NAMALWA (cell line): Measurements from ENCODE around the gene NAXD.
A peak's percentile ranks its signal among the peaks of the same experiment; 100 is the strongest.
"Not testable (repeated sequence)": the region's sequence is repeated elsewhere in the genome, so short reads cannot be mapped to it uniquely, and the experiment has no call there.

ENCODE experiments used
- DNase-seq: peaks from one replicate; pipeline ENCODE4 v3.0.0-alpha.2; 2015; ENCODE audit warnings: low spot score

NAXD gene

DNA sequence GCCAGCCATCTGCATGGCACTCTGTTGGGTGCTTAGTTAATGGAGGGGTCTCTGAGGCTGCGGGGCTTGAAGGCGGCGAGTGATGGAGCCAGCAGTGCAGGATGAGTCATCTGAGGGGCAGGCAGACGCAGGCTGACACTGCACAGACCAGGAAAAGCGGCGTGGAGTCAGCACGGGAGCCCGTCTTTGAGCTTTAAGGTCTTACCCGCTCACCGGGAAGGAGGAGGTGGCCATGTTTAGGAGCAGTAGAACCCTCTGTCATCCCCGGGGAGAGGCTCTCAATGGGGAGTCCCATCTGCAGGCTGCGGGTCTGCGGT lies 13.1 kb downstream of the NAXD start:
- DNase-seq: no peak

GRCh38 chr13:110628952-110629701 lies 13.8 kb downstream of the NAXD start:
- no peak for DNase-seq

DNA sequence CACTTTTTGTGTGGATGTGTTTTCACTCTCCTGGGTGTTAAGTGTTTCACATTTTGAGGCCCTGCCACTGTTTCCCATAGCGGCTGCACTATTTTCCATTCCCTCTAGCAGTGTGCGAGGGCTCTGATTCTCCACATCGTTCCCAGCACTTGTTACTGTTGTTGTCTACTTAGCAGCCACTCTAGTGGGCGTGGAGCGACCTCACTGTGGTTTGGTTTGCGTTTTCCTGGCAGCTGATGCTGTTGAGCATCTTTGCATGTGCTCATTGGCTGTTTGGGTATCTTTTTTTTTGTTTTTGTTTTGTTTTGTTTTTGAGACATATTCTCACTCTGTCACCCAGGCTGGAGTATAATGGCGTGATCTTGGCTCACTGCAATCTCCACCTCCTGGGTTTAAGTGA lies 14.4 kb downstream of the NAXD start:
- no peak for DNase-seq

GRCh38 chr13:110630566-110631119 lies 15.3 kb downstream of the NAXD start:
- no peak for DNase-seq

DNA sequence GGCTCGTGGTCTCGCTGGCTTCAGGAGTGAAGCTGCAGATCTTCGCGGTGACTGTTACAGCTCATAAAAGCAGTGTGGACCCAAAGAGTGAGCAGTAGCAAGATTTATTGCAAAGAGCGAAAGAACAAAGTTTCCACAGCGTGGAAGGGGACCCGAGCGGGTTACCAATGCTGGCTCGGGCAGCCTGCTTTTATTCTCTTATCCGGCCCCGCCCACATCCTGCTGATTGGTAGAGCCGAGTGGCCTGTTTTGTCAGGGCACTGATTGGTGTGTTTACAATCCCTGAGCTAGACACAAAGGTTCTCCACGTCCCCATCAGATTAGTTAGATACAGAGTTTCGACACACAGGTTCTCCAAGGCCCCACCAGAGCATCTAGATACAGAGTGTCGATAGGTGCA lies 16.9 kb downstream of the NAXD start:
- not testable (repeated sequence) for DNase-seq

GRCh38 chr13:110633776-110634175 lies 18.4 kb downstream of the NAXD start:
- DNase-seq: no peak

- DNase-seq: no peak
Measured at GRCh38 chr13:110634558-110634957, 19.2 kb downstream of the NAXD start.

GRCh38 chr13:110635405-110636002 lies 20.2 kb downstream of the NAXD start:
- DNase-seq: no peak

DNA sequence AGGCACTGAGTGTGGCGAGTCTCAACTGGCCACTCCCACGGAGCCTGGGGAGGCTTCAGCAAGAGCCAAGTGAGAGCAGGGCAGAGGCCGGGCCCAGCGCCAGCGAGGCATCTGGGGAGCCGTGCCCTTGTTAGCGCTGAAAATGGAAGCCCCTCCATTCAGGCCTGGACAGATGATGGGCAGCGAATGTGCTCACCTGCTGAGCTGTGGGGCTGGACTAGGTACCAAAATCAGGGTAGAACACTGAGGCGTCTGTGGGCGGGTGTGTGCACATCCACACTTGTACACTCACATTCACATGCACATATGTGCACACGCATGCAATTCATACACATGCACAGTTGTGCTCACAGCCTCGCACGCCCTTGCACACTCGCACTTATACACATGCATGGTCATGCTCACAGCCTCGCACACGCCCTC lies 20.7 kb downstream of the NAXD start:
- no peak for DNase-seq

- DNase-seq: no peak
Measured at GRCh38 chr13:110636701-110637201, 21.4 kb downstream of the NAXD start.

- no peak for DNase-seq
Measured at GRCh38 chr13:110637275-110637674, 21.9 kb downstream of the NAXD start.

- peak; percentile 29 for DNase-seq
Measured at GRCh38 chr13:110637747-110638146, 22.4 kb downstream of the NAXD start.

DNA sequence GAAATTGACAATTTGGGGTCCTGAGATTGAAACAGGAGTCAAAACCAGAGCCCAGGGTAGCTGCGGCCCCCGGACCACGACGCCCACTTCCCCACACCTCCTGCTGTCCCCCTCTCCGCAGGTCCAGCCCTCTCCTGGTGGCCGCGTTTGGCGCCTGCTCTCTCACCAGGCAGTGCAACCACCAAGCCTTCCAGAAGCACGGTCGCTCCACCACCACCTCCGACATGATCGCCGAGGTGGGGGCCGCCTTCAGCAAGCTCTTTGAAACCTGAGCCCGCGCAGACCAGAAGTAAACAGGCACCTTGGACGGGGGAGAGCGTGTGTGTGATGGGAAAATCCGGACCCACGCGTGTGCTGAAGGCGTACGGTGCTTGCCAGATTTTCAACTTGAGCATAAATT lies 22.9 kb downstream of the NAXD start:
- DNase-seq: no peak

DNA sequence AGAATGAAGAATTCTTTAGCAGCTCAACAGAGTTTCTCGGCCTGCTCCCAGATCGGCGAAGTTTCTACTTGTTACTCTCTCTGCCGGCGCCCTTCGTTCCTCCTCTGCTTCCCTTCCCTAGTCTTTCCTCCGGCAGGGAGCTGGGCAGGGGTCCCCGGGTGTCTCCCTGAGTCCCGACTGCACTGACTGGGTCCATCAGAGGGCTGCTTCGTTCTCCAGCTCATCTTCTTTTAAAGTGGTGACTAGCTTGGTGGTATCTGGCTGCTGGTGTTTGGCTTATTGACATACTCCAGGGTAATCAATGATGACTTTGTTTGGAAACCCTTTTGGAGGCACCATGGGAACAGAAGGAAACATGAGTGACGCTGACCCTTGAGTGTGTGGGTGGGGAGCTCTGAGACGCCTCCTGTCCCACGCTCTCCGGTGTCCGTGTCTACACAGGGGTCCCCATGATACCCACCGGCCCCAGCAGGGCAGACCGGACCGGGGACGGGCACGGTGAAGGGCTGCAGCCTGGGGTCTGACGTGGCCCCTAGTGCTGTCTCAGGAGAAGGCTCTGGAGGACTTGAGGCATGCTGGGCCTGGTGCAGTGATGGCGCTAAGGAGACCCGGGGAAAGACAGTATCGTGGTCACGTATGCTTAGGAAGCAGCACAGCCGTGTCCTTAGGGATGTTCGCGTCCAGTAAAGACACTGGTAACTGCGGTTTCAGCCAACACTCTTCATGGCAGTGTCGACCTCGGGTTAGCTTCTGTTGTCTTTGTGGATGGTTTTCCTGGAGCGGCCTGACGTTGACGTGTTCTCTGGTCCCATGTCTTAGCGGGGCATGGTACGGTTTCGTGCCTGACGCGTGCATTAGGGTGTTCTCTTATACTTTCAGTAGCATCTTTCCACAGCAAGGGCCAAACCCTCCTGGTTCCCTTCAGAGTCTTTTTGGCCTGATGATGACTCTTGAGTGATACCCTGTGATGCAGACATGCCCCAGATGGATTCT lies 23.8 kb downstream of the NAXD start:
- DNase-seq: no peak

GRCh38 chr13:110639935-110640334 lies 24.6 kb downstream of the NAXD start:
- no peak for DNase-seq

DNA sequence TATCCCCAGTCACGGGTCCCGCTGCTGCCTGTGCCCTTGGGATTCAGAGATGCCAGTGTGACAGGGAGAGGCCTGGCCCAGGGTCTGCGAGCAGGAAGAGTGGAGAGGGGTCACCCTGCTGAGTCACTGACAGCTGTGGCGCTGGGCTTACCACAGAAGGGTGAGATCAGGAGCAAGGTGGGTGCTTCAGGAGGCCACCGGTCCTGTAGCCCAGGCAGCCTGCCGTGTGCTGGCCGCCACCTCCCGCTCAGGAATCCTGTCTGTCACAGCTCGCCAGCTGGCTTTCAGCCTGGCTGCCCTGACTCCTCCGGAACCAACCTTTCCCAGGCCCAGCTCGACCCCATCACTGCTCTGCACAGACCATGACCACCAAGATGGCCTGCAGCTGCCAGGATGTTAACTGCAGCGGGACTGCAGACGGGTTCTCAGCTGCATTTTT lies 25.3 kb downstream of the NAXD start:
- no peak for DNase-seq

DNA sequence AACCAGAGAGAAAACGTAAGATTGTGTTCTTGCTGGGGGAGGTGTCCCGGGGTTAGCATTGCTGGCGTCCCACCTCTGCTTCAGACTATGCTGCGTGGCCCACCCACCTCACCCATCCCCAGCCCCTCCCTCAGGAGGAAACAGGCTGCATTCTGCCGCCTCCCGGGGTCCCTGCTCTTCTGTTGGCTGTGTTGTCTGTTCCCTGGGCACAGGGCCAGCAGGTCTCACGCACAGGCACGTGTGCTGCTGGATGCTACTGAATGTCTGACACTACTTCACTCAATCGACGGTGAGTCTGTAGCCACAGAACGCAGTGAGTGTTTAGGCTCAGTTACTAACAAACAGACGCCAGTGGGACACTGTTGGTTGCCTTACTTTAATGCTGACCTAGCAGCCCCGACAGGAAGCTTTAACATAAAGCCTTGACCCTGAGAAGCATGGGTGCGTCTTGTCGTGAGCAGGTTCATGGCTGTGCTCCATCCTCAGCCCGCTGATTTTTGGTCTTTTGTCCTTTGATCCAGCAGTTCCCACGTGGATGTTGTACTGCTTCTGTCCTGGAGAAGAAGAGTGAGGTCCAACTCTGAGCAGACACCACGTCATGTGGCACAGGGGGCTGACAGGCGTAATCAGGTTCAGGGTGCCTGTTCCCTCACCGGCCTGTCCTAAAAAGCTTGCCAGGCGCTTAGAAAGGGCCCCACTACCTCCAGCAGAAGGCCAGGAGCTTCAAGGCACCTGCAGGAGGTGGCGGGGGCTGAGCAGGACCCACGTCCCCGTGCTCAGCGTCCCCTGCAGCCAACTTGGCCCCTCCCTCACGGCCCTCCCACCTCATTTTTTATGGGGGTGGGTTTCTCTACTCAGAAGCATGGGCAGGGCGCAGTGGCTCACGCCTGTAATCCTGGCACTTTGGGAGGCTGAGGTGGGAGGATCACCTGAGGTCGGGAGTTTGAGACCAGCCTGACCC lies 26.0 kb downstream of the NAXD start:
- no peak for DNase-seq

- DNase-seq: no peak
Measured at GRCh38 chr13:110642291-110642981, 27.1 kb downstream of the NAXD start.

GRCh38 chr13:110643324-110643723 lies 28.0 kb downstream of the NAXD start:
- DNase-seq: no peak

DNA sequence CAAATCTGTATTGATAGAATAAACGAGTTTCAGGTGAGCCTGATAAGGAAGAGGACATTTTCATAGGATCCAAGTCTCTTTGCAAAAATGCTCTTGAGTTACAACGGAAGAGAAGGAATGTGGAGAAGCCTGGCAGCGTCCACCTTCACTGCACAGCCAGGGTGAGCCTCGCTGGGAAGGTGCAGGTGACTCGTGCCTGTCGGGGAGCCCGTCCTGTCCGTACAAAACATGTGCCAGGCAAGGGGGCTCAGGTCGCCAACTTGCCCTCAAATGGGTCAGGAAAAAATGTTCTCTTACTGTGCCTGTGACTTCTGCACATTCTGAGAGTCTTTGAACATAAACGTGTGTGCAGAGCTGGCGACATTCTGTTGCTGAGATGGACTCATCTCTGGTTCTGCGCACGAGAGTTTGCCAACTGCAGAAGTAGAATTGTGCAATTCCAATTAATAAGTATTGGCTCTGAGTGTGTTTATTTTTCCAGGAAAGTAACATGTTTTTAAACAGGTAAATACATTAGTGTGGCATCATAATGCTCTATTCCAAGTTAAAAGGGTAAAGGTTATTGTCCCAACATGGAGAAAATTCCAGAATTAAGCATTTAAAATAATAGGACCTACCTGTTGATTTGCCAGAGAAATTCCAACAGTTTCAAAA lies 28.6 kb downstream of the NAXD start:
- no peak for DNase-seq
